Smooth muscle cell of the brain vasculature (primary cell): ENCODE data around the gene CDH23.

Experiments used
- DNase-seq: peaks from one replicate; pipeline ENCODE4 v3.0.0-alpha.2; 2012; ENCODE audit warnings: low read depth, low spot score

Gene CDH23

DNA sequence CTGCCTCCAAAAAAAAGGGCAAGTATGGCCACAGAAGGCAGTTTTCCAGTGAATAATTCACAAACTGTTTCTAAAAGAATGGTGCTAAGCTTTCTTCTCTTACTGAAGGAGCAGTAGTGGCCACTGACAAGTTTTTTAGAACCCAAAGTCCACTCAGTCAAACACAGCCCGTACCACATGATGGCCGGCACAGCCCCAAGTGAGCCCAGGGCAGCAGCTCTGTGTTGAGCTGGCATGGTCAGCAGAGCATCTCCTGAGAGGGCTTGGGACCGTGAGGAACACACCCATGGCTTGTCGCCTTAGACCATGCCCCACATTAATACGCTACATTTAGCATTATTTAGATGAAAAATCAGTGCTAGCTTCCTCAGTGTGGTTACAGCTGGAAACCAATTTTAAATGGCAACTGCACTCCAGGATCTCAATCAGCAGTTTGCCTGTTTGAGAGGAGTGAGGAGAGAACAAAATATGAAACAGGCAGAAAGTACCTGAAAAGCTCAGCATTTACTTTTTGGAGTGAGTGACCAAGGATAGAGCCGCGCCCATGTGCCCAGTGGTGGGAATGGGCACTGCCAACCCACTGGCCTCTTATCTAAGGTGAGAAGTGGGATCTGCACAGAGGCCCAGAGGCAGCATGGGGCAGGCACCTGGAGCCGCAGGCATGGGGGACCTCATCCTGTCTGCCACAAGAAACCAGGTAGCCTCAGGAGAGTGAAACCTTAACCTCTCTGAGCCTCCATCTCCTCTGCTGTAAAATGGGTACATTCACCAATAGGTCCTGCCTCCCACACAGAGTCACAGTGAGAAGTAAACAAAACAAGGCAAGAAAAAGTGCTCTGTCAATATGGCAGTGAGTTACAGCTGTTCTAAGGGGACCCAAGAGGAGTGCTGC is 437.0 kb downstream of the CDH23 start:
- no peak for DNase-seq

DNA sequence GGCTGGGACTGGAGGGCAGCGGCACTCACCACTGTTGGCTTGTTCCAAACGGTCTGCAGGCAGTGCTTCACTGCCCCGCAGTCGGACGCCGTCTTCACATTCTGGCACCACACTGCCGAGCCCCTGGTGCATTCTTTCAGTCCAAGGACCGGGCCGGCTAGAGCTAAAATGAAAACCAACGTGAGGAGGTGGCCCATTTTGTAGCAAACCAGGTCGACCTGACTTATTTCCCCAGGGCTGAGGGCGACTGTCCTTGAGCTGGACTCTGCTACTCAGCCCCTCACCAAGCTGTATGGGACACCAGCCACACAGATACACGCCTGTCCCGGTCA is 437.6 kb downstream of the CDH23 start:
- no peak for DNase-seq

DNA sequence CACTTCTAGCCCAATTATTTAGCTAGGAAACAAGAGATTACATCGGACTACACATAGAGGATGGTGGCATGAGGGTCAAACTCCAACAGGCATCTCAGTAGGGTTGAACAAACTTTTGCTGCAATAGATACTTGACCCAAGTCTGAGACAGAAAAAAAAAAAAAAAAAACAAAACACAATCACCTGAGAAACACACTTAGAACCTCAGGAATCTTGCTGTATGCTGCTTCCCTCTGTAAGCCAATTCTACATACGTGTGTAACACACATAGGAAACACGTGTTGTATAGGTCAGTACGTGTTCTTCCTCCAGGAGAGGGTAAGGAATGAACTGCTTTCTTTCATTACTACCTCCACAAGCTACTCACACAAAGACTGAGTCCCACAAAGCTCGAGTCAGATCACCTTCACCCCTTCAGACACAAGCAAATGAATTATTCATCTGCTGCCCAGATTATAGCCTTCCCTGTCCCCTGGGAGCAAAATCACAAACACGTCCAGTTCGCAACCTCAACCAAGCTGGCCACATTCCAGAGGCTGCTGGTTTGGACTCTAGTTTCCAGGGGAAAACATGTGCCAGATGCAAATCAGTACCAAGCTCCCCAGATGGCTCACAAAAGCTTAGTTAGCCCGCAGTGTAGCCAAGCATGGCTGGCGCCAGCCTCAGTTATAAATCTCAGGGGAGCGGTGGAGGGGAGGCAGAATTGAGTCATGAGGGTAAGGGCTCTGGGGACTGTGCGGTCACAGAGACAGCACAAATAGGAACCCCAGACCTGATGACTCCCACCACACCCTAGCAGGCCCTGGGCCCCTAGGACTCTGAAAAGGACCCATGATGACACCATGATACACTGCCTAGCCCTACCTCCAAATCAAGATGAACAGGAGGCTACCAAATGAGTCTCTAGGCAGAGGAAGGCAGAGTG is 439.2 kb downstream of the CDH23 start:
- peak; percentile 50 for DNase-seq

DNA sequence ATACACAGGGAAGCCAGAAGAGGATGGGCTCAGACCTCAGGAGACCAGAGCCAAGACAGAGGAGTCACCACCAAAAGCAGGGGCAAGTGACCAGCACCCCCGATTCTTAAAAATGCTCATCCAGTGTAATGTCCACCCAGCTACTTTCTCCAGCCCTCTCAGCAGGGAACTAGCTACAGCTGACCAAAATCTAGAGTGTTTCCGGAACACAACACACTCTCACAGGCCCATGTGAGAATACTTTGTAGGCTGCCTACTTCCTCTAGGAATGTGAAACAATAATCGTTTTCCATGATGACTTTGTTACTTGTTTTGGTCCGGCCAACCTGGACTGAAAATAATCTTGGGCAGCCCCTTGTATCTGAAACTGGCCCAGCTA is 439.9 kb downstream of the CDH23 start:
- no peak for DNase-seq

- DNase-seq = no peak
These were observed 440.5 kb downstream of the CDH23 start for GRCh38 chr10:71837098-71837827.

- DNase-seq = no peak
These were observed 441.8 kb downstream of the CDH23 start for GRCh38 chr10:71838264-71839211.

GRCh38 chr10:71840177-71840957 is 443.6 kb downstream of the CDH23 start:
- DNase-seq = peak; percentile 70

- no peak for DNase-seq
These were observed 444.2 kb downstream of the CDH23 start for GRCh38 chr10:71840958-71841335.

DNA sequence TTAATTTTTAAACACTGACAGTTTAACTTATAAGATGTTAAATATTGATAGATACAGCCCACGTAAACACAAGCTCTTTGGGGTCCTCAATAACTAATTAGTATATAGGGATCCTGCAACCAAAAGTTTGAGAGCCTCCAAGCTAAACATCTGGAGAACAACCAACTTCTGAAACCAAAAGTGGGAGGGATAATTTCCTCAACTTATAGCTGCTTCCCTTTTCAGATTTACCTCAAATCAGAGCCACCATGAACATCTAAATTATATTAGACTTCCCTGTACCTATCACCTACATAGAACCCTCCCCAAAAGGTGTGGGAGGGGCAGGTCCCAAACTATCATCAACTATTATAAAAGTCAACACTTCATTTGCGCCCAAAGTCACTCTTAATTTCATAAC is 445.7 kb downstream of the CDH23 start:
- no peak for DNase-seq

DNA sequence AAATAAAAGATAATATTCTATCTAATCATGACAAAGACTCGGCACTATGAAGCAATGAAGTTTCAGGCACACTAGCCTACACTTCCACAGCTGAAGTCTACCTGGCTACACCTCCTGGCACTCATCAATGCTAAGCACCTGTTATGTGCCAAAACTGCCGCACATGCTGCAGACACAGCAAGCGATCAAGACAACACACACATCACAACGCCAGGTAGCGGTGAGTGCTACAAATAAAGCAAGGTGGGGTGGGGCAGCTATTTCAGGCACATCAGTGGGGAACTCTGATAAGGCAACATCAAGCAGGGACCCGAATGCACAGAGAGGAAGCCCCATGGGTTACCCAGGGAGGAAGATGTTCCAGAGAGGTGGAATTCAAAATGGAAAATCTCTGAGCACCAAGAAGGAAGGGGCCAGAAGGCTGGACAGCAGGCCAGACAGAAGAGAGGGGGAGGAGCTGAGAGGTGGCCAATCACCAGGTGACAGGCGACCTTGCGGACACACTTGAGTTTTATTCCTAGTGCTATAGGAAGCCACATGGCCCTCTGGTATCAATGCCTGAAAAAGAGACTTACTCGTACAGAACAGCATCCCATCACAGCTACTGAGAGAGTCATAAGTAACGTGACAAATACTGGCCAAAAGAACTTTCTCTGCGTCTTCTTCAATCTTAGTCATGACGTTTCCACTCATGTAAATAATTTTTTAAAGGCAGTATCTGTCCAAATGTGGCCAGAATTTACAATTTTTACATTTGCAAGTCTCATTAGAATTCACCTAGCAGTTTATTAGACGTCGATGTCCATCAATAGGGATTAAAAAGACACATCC is 446.4 kb downstream of the CDH23 start:
- DNase-seq = no peak

DNA sequence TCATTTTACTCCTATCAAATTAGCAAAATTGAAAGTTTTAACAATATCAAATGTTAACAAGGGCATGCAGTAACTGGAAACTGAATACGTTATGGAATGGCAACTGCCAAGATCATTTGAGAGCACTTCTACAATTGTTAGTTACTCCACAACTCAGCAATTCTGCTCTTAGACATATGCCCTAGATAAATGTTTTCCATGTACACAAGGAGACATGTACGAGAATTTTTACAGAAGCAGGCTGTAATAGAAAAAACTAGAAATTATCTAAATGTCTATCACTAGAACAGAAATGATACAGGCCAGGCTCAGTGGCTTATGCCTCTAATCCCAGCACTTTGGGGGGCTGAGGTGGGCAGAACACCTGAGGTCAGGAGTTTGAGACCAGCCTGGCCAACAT is 447.4 kb downstream of the CDH23 start:
- DNase-seq = no peak

- DNase-seq = no peak
These were observed 448.0 kb downstream of the CDH23 start for GRCh38 chr10:71844695-71845094.

- DNase-seq = no peak
These were observed 449.0 kb downstream of the CDH23 start for GRCh38 chr10:71845410-71846405.

DNA sequence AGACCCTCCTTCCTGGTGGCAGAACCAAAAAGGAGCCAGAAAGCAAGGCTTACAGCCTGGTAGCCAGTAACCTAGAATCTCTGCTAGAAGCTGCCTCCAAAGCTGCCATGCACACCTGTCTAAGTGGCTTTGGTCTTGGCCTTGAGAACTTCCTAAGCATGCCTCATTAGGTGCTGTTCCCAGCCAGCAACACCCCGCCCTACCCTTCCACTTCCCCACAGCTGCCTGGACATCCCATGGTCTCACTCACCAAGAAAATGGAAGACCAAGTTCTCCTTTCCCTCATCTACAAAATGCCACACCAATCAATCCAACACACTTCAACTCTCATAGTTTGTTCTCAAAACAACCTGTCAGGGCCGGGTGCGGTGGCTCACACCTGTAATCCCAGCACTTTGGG is 450.1 kb downstream of the CDH23 start:
- DNase-seq = no peak

GRCh38 chr10:71847418-71847817 is 450.7 kb downstream of the CDH23 start:
- DNase-seq = no peak

DNA sequence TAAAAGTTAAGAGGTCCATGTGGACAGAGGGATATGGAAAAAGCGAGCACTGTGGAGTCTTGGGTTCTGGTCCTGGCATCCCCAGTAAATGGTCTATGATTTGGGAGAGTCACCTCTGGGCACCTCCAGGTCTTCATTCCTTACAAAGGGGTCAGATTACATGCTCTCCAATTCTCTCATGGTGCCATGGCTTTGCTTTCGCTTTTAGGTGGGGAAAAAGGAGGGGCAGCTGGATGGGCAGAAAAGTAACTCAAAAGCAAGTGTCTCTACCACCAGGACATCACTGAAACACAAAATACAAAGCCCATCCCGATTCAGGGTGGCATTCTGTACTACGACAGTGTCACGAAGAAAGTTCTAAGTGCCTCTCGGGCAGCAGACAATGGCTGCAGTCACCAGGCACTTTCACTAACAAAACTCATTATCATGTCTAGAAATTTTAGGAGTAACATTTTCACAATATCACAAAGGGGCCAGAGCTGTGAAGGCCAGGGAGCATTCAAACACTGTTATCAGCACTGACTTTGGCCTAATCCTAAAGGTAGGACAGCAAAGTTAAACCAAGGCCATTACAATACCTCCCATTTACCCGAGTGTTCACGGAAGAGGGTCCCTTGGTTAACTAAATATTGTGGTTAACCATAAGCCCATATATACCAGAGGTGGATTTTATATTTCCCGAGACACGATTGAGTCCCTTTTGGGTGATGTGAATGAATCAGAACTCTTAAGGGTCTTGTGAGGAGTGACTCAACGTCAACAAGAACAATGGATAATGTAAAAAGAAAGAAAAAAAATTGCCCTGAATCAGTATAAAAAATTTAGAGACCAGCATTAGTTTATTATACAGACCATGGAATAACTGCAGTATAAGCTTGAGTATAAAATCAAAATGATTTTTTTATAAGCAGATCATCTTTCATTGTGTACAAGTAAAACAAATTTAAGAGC is 451.9 kb downstream of the CDH23 start:
- DNase-seq = no peak

- DNase-seq = no peak
These were observed 452.8 kb downstream of the CDH23 start for GRCh38 chr10:71849461-71849908.
